Inflammatory macrophage treated with lipopolysaccharide for 1 hour (primary cell): Measurements from ENCODE around the gene OPRD1.
"Not testable (repeated sequence)": the region's sequence is repeated elsewhere in the genome, so short reads cannot be mapped to it uniquely, and the experiment has no call there.

Experiments used
- DNase-seq, 2 donors: peaks; one replicate each; pipeline ENCODE4 v3.0.0-alpha.2; 2020 to 2022

The OPRD1 gene

GRCh38 chr1:28811766-28812668 is at the start of gene OPRD1:
TSS of gene OPRD1 (plus strand) at chr1:28812170. CDS start at chr1:28812384, 214 bp downstream.
- no peak for DNase-seq

GRCh38 chr1:28766532-28767183 is 45.3 kb upstream of the OPRD1 start:
- no peak for DNase-seq

GRCh38 chr1:28770601-28771165 is 41.3 kb upstream of the OPRD1 start:
- no peak for DNase-seq

- DNase-seq = not testable (repeated sequence)
These were observed 40.0 kb upstream of the OPRD1 start for GRCh38 chr1:28771921-28772320.

- DNase-seq = no peak
These were observed 38.9 kb upstream of the OPRD1 start for GRCh38 chr1:28773105-28773504.

- peak; percentile 88 for DNase-seq
These were observed 36.6 kb upstream of the OPRD1 start for GRCh38 chr1:28775121-28775942.

GRCh38 chr1:28776341-28776740 is 35.6 kb upstream of the OPRD1 start:
- DNase-seq = no peak

- DNase-seq = no peak
These were observed 33.9 kb upstream of the OPRD1 start for GRCh38 chr1:28778021-28778420.

GRCh38 chr1:28779751-28780408 is 32.1 kb upstream of the OPRD1 start:
- DNase-seq = peak; percentile 6 to 35

GRCh38 chr1:28781305-28781704 is 30.7 kb upstream of the OPRD1 start:
- DNase-seq = no peak

- no peak for DNase-seq
These were observed 30.0 kb upstream of the OPRD1 start for GRCh38 chr1:28782011-28782410.

GRCh38 chr1:28783363-28783762 is 28.6 kb upstream of the OPRD1 start:
- DNase-seq = no peak

GRCh38 chr1:28789412-28789811 is 22.6 kb upstream of the OPRD1 start:
- no peak for DNase-seq

GRCh38 chr1:28789816-28790215 is 22.2 kb upstream of the OPRD1 start:
- no peak for DNase-seq

GRCh38 chr1:28790377-28791035 is 21.5 kb upstream of the OPRD1 start:
- DNase-seq = no peak

GRCh38 chr1:28791929-28792328 is 20.0 kb upstream of the OPRD1 start:
- not testable (repeated sequence) for DNase-seq

GRCh38 chr1:28792644-28793121 is 19.3 kb upstream of the OPRD1 start:
- no peak for DNase-seq

GRCh38 chr1:28794582-28794981 is 17.4 kb upstream of the OPRD1 start:
- not testable (repeated sequence) for DNase-seq

GRCh38 chr1:28796352-28797211 is 15.4 kb upstream of the OPRD1 start:
- DNase-seq = no peak

GRCh38 chr1:28800324-28800723 is 11.6 kb upstream of the OPRD1 start:
- DNase-seq = no peak

- no peak for DNase-seq
These were observed 10.5 kb upstream of the OPRD1 start for GRCh38 chr1:28801461-28801860.
